Naive B cell (primary cell): ENCODE measurements around the gene MPP1. TPM values are rescaled to one million over a fixed set of nuclear protein-coding genes. Genes with fewer than 3 reads are reported as not detected.

Source experiments
- ATAC-seq, 2 donors: fragments of 150-1000 bp; cut with Tn5 transposase; 2 replicates each; pipeline ENCODE4 v1.10.0; 2021; ENCODE audit warnings: low read depth in 2 of 2, mild to moderate bottlenecking in 2 of 2, moderate library complexity in 2 of 2
- DNase-seq: peaks from one replicate; pipeline ENCODE4 v3.0.0; 2022
- H3K27ac Mint-ChIP-seq, 6 donors: one replicate each; pipeline ENCODE4 v1.8.0; 2020 to 2022; ENCODE audit warnings: mild to moderate bottlenecking in 6 of 6, mixed read lengths in 6 of 6, moderate library complexity in 5 of 6, inconsistent platforms in 2 of 6
- H3K27me3 Mint-ChIP-seq, 3 donors: one replicate each; pipeline ENCODE4 v1.8.0; 2021 to 2022; ENCODE audit warnings: mixed read lengths in 3 of 3, mild to moderate bottlenecking in 1 of 3
- H3K36me3 Mint-ChIP-seq, 2 donors: one replicate each; pipeline ENCODE4 v1.8.0; 2020 to 2022; ENCODE audit warnings: mixed read lengths in 2 of 2, inconsistent platforms in 1 of 2, mild to moderate bottlenecking in 1 of 2
- H3K4me1 Mint-ChIP-seq, 3 donors: one replicate each; pipeline ENCODE4 v1.8.0; 2020 to 2022; ENCODE audit warnings: mixed read lengths in 3 of 3, inconsistent platforms in 1 of 3, mild to moderate bottlenecking in 1 of 3, moderate library complexity in 1 of 3
- H3K4me3 Mint-ChIP-seq, 8 donors: one replicate each; pipeline ENCODE4 v1.8.0; 2020 to 2022; ENCODE audit warnings: mild to moderate bottlenecking in 8 of 8, mixed read lengths in 8 of 8, moderate library complexity in 8 of 8, inconsistent platforms in 2 of 8
- H3K9me3 Mint-ChIP-seq, 7 donors: one replicate each; pipeline ENCODE4 v1.8.0; 2020 to 2022; ENCODE audit warnings: mixed read lengths in 7 of 7, mild to moderate bottlenecking in 5 of 7, inconsistent platforms in 2 of 7, moderate library complexity in 1 of 7
- polyA plus RNA-seq, 6 donors: library from polyadenylated mRNA; unstranded; fragments of 300-500 nt; fragmentation: Illumina TruSeq; gene quantifications; one replicate each; pipeline ENCODE4 v1.2.3, GENCODE V29; 2021; ENCODE audit warnings: low read depth in 6 of 6

Gene MPP1
- polyA plus RNA-seq, 6 donors from 2014 or later: 4.6 to 15.6 (median 11.2) TPM

DNA sequence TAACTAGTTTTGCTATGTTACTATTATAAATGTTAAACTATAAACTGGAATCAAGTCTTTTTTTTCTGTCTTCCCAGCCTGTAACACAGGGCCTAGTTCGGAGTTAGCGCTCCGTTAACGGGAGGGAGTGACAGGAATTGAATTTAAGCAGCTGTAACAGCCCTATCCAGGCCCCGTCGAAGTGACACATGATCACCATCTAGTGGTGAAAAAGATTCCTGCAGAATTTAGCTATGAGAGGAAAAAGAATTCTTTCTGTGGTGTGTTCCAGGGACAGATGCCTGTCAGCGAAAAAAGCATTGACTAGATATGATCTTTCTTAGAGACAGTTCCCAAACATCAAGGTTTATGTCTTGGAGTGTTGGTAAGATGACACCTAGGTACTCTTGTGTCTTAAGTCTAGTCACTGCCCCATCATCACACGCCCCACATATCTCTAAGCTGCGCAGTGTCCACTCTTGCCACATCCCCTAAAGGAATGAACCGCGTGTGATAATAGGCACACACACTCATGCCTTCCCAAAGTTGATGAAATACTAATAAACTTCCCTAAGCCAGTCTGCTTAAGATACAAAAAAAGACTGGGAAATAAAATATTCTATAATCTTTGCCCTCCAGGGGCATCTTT lies 56.5 kb downstream of the MPP1 start:
- Mint-ChIP-seq H3K4me1 (peaks cover 10 to 20% (median 12%) of the 10 kb centered on the region in 3 donors), H3K27me3 (no peaks in the 10 kb centered on the region), H3K9me3 (peaks cover 0 to 5% (median 0%) of the 10 kb centered on the region in 7 donors), H3K36me3 (no peaks in the 10 kb centered on the region), H3K27ac (peak overlapping the region in 1 of 6 donors; percentile 11), H3K4me3 (peak overlapping the region in 4 of 8 donors; percentile 6 to 85 (median 42))
- DNase-seq (peak; percentile 55), ATAC-seq (peak; percentile 29 to 44)

DNA sequence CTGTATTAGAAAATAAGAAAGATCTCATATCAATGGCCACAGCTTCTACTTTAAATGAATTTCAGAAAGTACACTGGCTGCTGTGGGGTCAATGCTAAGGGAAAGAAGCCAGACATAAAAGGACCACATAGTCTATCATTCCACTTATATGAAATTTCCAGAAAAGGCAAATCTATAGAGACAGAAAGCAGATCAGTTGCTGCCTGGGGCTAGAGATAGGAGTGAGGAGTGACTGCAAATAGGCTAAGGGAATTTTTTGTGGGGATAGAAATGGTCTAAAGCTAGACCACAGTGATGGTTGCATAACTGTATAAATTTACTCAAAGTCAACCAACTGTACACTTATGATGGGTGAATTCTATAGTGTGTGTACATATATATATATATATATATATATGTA lies 62.7 kb downstream of the MPP1 start:
- DNase-seq (no peak), ATAC-seq (no peak)
- H3K4me1 Mint-ChIP-seq: peaks cover 0 to 4% (median 3%) of the 10 kb centered on the region in 3 donors
- peaks cover 0 to 5% (median 0%) of the 10 kb centered on the region in 7 donors for H3K9me3 Mint-ChIP-seq
- no peaks in the 10 kb centered on the region for H3K36me3 Mint-ChIP-seq
- no peak overlapping the region for H3K4me3 Mint-ChIP-seq
- H3K27me3 Mint-ChIP-seq: no peaks in the 10 kb centered on the region
- no peak overlapping the region for H3K27ac Mint-ChIP-seq

DNA sequence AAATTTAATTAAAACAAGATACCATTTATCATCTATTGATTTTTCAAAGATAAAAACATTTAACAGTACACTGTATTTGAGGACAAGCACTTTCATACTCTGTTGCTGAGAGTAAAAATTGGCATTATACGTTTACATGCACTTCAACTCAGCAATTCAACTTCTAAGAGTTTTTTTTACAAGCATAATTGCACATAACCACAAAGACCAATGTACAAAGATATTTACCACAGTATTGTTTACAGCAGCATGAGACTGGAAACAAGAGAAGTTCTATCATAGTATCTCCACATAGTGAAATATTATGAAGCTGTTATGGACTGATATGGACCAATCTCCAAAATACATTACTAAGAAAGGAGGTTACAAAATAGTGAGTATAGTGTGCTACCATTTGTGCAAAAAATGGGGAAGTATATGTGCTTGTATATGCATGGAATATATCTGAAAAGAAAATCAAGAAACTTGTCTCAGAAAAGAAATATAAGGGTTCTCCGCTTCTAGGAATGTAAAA lies 65.3 kb downstream of the MPP1 start:
- peaks cover 0 to 7% (median 0%) of the 10 kb centered on the region in 7 donors for H3K9me3 Mint-ChIP-seq
- DNase-seq (no peak), ATAC-seq (no peak)
- H3K36me3 Mint-ChIP-seq: no peaks in the 10 kb centered on the region
- H3K27ac Mint-ChIP-seq: no peak overlapping the region
- peaks cover 5 to 18% (median 11%) of the 10 kb centered on the region in 3 donors for H3K4me1 Mint-ChIP-seq
- H3K4me3 Mint-ChIP-seq: no peak overlapping the region
- peaks cover 0 to 8% (median 0%) of the 10 kb centered on the region in 3 donors for H3K27me3 Mint-ChIP-seq

DNA sequence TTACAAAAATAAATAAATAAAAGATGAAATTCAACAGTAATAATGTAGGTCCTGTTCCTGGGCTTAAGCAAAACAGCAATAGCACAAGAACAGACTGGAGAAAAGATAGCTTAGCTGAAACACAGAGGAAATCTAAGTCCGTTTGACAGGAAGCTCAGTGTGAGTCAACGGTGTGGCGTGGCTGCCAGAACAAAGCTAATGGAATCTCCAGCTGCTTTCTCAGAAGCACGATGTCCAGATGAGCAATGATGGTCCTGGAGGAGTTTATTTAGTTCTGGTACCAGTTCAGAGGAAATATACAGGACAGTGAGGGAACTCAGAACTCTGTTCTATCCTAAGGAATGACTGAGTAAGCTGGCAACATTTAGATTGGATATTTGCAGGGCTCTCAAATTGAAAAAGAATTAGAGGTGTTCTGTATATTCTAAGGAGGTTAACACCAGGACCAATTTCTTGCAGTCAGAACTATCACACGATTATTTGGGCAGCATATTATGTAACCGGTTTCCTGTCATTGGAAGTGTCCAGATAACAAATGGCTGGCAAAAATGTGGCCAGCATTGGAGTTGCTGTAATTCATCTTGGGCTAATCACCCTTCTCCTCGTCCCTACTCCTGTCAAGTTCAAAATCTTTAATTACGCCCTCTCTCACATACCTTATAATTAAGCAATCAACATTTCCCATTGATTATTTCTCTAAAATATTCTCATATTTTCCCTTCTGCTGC lies 67.1 kb downstream of the MPP1 start:
- no peak for ATAC-seq
- peaks cover 0 to 7% (median 0%) of the 10 kb centered on the region in 7 donors for H3K9me3 Mint-ChIP-seq
- no peak for DNase-seq
- peaks cover 16 to 28% (median 18%) of the 10 kb centered on the region in 3 donors for H3K4me1 Mint-ChIP-seq
- H3K27ac Mint-ChIP-seq: no peak overlapping the region
- no peak overlapping the region for H3K4me3 Mint-ChIP-seq
- no peaks in the 10 kb centered on the region for H3K36me3 Mint-ChIP-seq
- H3K27me3 Mint-ChIP-seq: peaks cover 0 to 8% (median 0%) of the 10 kb centered on the region in 3 donors

DNA sequence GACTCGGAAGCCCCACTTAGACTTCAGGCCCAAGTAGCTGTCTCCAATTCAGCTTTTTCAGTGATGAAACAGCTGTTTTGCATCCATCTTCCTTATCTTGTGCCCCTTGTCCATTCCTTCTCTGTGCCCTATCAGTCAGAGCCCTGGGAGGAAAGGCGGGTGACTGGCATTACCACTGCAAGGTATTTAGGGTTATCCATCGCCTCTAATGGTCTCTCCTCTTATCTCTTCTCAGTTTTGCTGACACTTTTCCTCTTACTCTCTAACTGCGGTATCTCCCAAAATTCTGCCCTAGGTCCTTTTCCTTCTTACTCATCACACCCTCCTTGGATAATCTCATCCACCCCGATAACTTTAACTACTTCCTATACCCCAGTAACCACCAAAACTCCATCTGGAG lies 68.1 kb downstream of the MPP1 start:
- peak overlapping the region in 3 of 6 donors; percentile 3 to 86 (median 79) for H3K27ac Mint-ChIP-seq
- H3K9me3 Mint-ChIP-seq: peaks cover 0 to 7% (median 0%) of the 10 kb centered on the region in 7 donors
- no peak overlapping the region for H3K4me3 Mint-ChIP-seq
- peaks cover 24 to 36% (median 26%) of the 10 kb centered on the region in 3 donors for H3K4me1 Mint-ChIP-seq
- ATAC-seq: no peak
- no peak for DNase-seq
- H3K36me3 Mint-ChIP-seq: no peaks in the 10 kb centered on the region
- peaks cover 0 to 8% (median 0%) of the 10 kb centered on the region in 3 donors for H3K27me3 Mint-ChIP-seq

DNA sequence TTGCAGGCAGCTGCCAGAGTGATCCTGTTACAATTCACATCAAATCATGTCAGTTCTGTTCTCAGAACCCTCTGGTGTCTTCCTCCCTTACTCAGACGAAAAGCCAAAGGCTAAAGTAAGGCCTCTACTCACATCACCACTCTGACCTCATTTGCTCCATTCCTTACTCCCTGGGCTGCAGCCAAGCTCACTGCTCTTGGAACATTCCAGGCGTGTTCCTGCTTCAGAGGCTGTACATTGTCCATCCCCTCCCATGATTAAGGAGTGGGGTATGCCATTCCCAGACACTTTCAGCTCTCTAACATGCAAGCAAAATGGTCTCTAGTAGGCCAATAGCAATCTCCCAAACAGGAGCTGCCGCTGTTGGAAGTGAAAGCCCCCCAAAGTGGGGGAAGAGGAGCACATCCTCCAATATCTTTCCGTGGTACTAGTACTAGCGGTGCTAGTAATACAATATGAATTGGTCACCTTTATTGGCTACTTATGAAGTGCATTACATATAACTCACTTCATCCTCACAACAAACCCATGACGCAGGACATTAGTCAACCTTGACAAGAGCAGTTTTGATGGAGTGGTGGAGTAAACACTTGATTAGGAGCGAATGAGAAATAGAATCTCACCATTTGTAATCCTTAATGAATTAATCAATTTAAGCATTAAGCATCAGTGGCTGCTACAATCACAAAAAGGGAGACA lies 69.4 kb downstream of the MPP1 start:
- DNase-seq (no peak), ATAC-seq (no peak)
- Mint-ChIP-seq H3K36me3 (no peaks in the 10 kb centered on the region), H3K9me3 (peaks cover 0 to 7% (median 0%) of the 10 kb centered on the region in 7 donors), H3K27me3 (peaks cover 0 to 8% (median 0%) of the 10 kb centered on the region in 3 donors), H3K4me1 (peaks cover 31 to 49% (median 32%) of the 10 kb centered on the region in 3 donors), H3K27ac (peak overlapping the region in 5 of 6 donors; percentile 1 to 87 (median 70)), H3K4me3 (peak overlapping the region in 2 of 8 donors; percentile 40 to 55)

DNA sequence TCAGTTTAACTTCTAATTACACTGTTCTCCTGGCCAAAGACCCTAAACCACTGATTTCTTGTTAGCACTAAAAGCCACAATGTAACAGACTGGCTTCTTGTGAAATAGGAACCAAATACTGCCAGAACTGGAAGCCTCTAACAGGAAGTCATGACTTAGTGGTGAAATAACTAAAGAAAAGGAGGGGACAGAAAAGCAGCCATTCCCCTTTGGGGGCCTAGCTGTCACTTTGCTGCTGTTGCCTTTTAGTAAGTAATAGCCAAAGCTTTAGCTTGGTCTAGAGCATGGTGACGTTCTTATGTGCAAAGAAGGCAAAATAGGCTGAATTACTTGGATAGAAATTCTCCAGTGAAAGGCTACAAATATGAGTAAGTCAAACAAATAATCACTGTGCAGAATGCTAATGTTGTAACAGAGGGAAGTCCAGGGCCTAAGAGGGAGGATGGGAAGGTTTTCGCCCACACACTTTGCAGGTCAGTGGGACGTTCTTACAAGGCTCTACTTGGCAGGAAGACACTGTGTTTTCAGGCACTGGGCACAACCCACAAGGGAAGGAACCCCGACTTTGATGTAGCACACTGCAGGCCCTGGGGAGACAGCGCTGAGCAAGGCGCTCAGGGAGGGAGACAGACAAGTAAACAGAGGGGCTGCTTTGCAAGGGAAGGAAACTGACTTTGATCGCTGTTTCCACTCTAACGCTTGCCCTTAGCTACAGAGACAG lies 71.1 kb downstream of the MPP1 start:
- no peaks in the 10 kb centered on the region for H3K36me3 Mint-ChIP-seq
- H3K4me3 Mint-ChIP-seq: peak overlapping the region; percentile 2 to 77 (median 68)
- H3K27me3 Mint-ChIP-seq: peaks cover 0 to 8% (median 0%) of the 10 kb centered on the region in 3 donors
- ATAC-seq: peak; percentile 76 to 81
- H3K27ac Mint-ChIP-seq: peak overlapping the region in 5 of 6 donors; percentile 1 to 87 (median 51)
- peaks cover 37 to 65% (median 40%) of the 10 kb centered on the region in 3 donors for H3K4me1 Mint-ChIP-seq
- peaks cover 0 to 7% (median 0%) of the 10 kb centered on the region in 7 donors for H3K9me3 Mint-ChIP-seq
- no peak for DNase-seq

DNA sequence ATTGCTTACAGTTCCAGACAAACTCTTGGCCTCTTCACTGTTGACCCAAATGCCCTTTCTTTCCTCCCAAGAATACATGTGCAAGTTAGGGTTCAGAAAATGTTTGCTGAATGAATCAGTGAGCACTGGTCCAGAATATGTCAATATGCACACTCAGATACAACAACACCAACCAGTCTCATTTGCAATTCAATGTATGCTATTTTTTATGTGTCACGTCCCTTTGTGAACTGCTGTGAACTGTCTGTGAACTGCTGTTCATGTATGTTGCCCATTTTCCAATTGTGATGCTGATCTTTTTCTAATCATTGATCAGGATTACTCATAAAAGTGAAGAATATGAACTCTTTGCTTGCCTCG lies 72.2 kb downstream of the MPP1 start:
- peak overlapping the region in 3 of 6 donors; percentile 22 to 86 (median 59) for H3K27ac Mint-ChIP-seq

DNA sequence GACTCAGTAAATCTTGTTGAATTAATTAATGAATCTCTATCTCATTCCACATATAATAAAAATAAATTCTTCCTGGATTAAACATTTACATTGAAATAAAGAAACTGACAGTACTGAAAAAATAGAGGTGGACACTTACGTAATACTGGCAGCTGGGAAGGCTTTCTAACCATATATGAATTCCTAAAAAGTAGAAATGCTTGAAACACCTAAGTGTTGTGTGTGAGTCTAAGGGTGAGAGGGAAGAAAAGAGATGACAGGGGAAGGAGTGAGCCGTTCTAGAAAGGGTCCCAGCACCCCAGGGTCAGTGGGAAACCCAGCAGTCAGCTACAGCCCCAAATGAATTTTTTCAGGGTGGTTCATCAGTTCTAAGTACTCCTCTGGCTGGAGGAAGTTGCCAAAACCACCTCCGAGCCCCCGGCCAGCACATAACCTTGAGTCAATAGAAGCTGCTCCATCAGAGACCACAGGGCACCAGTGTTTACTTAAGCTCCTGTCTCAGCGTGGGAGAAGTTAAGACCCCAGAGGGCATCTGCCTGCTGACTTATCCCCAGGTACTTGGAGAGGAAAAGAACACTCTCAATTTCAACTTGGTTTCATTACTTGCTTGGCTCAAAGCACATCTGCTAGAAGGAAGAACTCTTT lies 72.7 kb downstream of the MPP1 start:
- no peak for ATAC-seq
- H3K36me3 Mint-ChIP-seq: no peaks in the 10 kb centered on the region
- peak overlapping the region in 2 of 8 donors; percentile 5 to 32 for H3K4me3 Mint-ChIP-seq
- peak overlapping the region in 5 of 6 donors; percentile 22 to 86 (median 60) for H3K27ac Mint-ChIP-seq
- H3K9me3 Mint-ChIP-seq: peaks cover 0 to 7% (median 0%) of the 10 kb centered on the region in 7 donors
- H3K27me3 Mint-ChIP-seq: peaks cover 0 to 8% (median 0%) of the 10 kb centered on the region in 3 donors
- DNase-seq: no peak
- H3K4me1 Mint-ChIP-seq: peaks cover 34 to 65% (median 47%) of the 10 kb centered on the region in 3 donors

More for the DNA sequence above, 72.2 kb downstream of the MPP1 start:
- Mint-ChIP-seq H3K4me3 (peak overlapping the region in 1 of 8 donors; percentile 5), H3K9me3 (peaks cover 0 to 7% (median 0%) of the 10 kb centered on the region in 7 donors), H3K36me3 (no peaks in the 10 kb centered on the region), H3K4me1 (peaks cover 34 to 65% (median 44%) of the 10 kb centered on the region in 3 donors), H3K27me3 (peaks cover 0 to 8% (median 0%) of the 10 kb centered on the region in 3 donors)
- no peak for ATAC-seq
- DNase-seq: no peak

DNA sequence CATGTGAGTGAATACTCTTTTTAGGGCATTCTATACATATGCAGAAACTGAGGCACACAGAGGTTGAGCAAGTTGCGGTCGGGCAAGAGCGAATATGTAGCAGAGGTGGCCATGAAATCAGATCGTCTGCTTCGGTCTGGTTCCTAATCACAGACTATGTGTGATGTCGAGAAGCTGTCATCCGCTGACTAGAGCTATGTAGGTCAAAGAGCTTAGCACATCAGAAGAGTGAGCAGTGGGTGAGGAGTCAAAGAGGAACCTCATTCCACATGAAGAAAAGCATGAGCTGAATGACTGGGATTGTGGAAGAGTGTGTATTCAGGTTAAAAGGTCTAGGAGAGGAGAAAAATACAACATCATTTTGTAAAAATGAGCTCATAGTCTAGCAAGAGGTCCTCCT lies 73.4 kb downstream of the MPP1 start:
- Mint-ChIP-seq H3K4me1 (peaks cover 37 to 62% (median 53%) of the 10 kb centered on the region in 3 donors), H3K27ac (peak overlapping the region in 1 of 6 donors; percentile 74)

DNA sequence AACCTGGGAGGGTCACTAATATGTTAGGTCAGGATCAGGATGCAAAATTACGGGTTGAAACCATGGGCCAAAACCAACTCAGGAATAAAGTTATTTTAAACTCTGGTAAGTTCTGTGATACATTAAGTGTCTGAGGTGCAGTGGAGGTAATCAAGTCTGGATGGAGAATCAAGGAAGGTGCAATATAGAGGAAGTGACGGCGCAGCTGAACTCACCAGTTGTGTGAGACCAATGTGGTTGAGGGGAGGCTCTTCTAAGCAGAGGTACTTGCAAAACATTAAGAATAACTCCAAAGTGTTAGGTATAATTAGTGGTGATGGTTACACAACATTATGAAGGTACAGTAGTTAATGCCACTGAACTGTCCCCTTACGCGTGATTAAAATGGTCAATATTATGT lies 74.1 kb downstream of the MPP1 start:
- Mint-ChIP-seq H3K9me3 (peaks cover 0 to 3% (median 0%) of the 10 kb centered on the region in 7 donors), H3K4me3 (no peak overlapping the region), H3K4me1 (peaks cover 40 to 68% (median 53%) of the 10 kb centered on the region in 3 donors), H3K27me3 (peaks cover 0 to 8% (median 0%) of the 10 kb centered on the region in 3 donors), H3K27ac (peak overlapping the region in 1 of 6 donors; percentile 47), H3K36me3 (no peaks in the 10 kb centered on the region)
- ATAC-seq: no peak
- DNase-seq: no peak

More for the DNA sequence above, 73.4 kb downstream of the MPP1 start:
- DNase-seq (no peak), ATAC-seq (no peak)
- H3K9me3 Mint-ChIP-seq: peaks cover 0 to 3% (median 0%) of the 10 kb centered on the region in 7 donors
- no peaks in the 10 kb centered on the region for H3K36me3 Mint-ChIP-seq
- H3K27me3 Mint-ChIP-seq: peaks cover 0 to 8% (median 0%) of the 10 kb centered on the region in 3 donors
- H3K4me3 Mint-ChIP-seq: no peak overlapping the region
